Measurements from ENCODE around the gene LCN10.

DNA sequence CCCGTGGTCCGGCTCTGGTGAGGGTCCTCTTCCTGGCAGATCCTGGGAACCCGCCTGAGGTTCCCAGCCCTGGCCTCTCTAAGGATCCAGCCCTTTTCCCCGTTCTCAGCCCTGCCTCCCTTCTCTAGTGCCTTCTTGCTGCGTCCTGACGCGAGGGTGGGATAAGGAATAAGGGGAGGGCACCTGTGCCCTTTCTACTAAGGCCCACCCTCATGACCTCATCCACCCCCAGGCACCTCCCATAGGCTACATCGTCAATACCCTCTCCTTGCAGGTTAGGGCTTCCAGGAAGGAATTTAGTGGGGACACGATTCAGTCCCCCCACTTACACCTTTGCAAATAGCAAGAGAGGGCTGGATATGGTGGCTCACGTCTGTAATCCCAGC is 41.1 kb downstream of the LCN10 start:
- no peak for TF ChIP-seq YY1 (IDR thresholded peaks at IDR 0.05; ENCODE audit: insufficient read depth, insufficient read length)
- no peak for TF ChIP-seq ZNF274 (IDR thresholded peaks at IDR 0.05; ENCODE audit: low read depth, low read length)

All from NT2/D1 (cell line).